Gastrocnemius medialis (tissue), 4 donors: ENCODE results near the gene ST8SIA5.

Experiments used
- POLR2A ChIP-seq, 2 donors: fragments of 450-650 bp; IDR thresholded peaks; one replicate each; pipeline ENCODE4 v1.6.1; 2017; ENCODE audit warnings: antibody characterized with exemption in 2 of 2, mild to moderate bottlenecking in 2 of 2, moderate library complexity in 2 of 2
- TF ChIP-seq, protein P1 (sequence below), 5 experiments: fragments of 450-650 bp in 3 of 5; fragments of 200-600 bp in 2 of 5; sonication (generic) in 2 of 5; IDR thresholded peaks in 4 of 5; conservative IDR thresholded peaks in 1 of 5; 1 replicate in 4 of 5; 2 replicates in 1 of 5; pipeline ENCODE4 v1.5.1; 2016 to 2019; ENCODE audit warnings: antibody characterized with exemption in 5 of 5, mild to moderate bottlenecking in 3 of 5, moderate library complexity in 3 of 5

DNA sequence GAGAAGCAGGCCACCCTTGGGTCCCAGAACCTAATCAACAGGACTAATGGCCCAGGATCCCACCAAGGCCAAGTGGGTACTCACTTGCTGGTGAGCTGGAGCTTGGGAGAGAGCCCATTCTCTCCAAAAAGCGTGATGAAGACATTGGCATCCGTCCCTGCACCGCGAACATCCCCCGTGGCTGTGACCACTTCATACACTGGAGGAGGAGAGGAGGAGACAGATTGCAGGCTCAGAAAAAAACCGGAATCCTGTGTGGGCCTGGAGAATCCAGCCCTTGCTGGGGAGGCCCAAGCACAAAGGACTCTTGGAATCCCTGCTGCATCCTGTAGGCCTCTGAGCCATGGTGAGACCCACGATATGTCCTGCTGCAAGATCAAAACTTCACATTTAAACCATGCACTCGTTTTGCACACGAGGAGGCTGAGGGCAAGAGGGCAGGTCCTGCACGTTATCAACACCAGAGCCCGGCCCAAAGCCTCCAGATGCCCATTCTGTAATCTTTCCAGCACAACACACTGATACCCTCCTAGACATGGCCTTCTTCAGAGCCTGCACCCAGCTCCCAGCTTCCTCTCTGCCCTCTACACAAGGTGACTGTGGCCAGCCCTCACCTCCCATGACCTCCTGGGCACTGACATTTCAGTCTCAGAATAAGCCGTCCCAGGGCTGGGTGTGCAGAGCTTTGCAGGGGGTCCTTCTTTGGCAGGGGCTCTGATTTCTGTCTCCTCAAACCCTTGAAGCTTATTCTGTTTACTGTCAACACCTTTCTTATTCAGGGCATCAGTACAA lies 107.6 kb downstream of the ST8SIA5 start:
- TF ChIP-seq, protein P1, sequence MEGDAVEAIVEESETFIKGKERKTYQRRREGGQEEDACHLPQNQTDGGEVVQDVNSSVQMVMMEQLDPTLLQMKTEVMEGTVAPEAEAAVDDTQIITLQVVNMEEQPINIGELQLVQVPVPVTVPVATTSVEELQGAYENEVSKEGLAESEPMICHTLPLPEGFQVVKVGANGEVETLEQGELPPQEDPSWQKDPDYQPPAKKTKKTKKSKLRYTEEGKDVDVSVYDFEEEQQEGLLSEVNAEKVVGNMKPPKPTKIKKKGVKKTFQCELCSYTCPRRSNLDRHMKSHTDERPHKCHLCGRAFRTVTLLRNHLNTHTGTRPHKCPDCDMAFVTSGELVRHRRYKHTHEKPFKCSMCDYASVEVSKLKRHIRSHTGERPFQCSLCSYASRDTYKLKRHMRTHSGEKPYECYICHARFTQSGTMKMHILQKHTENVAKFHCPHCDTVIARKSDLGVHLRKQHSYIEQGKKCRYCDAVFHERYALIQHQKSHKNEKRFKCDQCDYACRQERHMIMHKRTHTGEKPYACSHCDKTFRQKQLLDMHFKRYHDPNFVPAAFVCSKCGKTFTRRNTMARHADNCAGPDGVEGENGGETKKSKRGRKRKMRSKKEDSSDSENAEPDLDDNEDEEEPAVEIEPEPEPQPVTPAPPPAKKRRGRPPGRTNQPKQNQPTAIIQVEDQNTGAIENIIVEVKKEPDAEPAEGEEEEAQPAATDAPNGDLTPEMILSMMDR (IDR thresholded peaks at IDR 0.05 in 4 of 5, conservative IDR thresholded peaks at IDR 0.05 in 1 of 5): no peak
- no peak for TF ChIP-seq POLR2A (IDR thresholded peaks at IDR 0.05)
